HepG2 (cell line): ENCODE results near the gene OR10G6. TPM values are rescaled to one million over a fixed set of nuclear protein-coding genes. Genes with fewer than 3 reads are reported as not detected.

Source experiments
- ATAC-seq: fragments of 200-7000 bp; cut with Tn5 transposase; 3 replicates; pipeline ENCODE4 v1.9.1; 2020; ENCODE audit warnings: mild to moderate bottlenecking, moderate library complexity
- BruUV-seq: library from RNA; stranded (reverse); fragments of 400-500 nt; replicated peaks from 2 replicates; lab custom pipeline; 2021; lab: Mats Ljungman, UMichigan
- CTCF ChIA-PET: fragments of 300-600 bp; formaldehyde crosslinking; extraction: SDS; loops from one replicate; lab custom pipeline; 2021; ENCODE audit warnings: low total read pairs, inconsistent platforms, low intra/inter-chr PET ratio; lab: Yijun Ruan, JAX
- POLR2A ChIA-PET: fragments of 350-600 bp; sonication (Branson Sonifier 250); formaldehyde crosslinking; loops from one replicate; lab custom pipeline; 2020; ENCODE audit warnings: antibody characterized with exemption, inconsistent platforms; lab: Yijun Ruan, JAX
- DNase-seq: peaks from one replicate; pipeline ENCODE4 v3.0.0-alpha.2; 2015; ENCODE audit warnings: low spot score
- FAIRE-seq: peaks from 3 replicates; lab custom pipeline; 2011; peaks lifted over from hg19 to GRCh38; lab: Jason Lieb, UNC
- H2AFZ ChIP-seq: one replicate; pipeline ENCODE4 v1.6.1; 2011; ENCODE audit warnings: low read length, inconsistent platforms
- H3K27ac ChIP-seq: fragments of 300-600 bp; 3 replicates; pipeline ENCODE4 v1.8.0; 2011; ENCODE audit warnings: mixed run types, mild to moderate bottlenecking, mixed read lengths, low read length, inconsistent platforms; ENCODE audit not compliant: insufficient read depth; ENCODE audit errors: extremely low read length
- H3K27me3 ChIP-seq, 2 experiments: fragments of 200-600 bp in 1 of 2; 2 replicates in 1 of 2; 3 replicates in 1 of 2; pipeline versions ENCODE4 v1.6.0 to v1.8.0; 2011; ENCODE audit warnings: low read length in 2 of 2, mild to moderate bottlenecking in 2 of 2, moderate library complexity in 2 of 2, inconsistent platforms in 1 of 2; ENCODE audit not compliant: insufficient read depth in 2 of 2, control insufficient read depth in 1 of 2
- H3K36me3 ChIP-seq, 2 experiments: fragments of 200-600 bp in 1 of 2; replicated peaks in 1 of 2; 2 replicates in 1 of 2; 3 replicates in 1 of 2; pipeline versions ENCODE4 v1.5.1 to v1.8.0; 2011; ENCODE audit warnings: low read length in 2 of 2, inconsistent platforms in 1 of 2; ENCODE audit not compliant: insufficient read depth in 2 of 2, control insufficient read depth in 1 of 2
- H3K4me1 ChIP-seq: 2 replicates; pipeline ENCODE4 v1.5.1; 2012; ENCODE audit warnings: low read length, inconsistent platforms; ENCODE audit not compliant: insufficient read depth
- H3K4me2 ChIP-seq: 2 replicates; pipeline ENCODE4 v1.6.0; 2011; ENCODE audit warnings: low read depth, low read length, inconsistent platforms
- H3K4me3 ChIP-seq, 3 experiments: fragments of 200-600 bp in 1 of 3; sonication (generic), shearing (Covaris generic) in 1 of 3; replicated peaks in 1 of 3; 2 replicates each; pipeline ENCODE4 v1.5.1; 2011 to 2016; ENCODE audit warnings: low read length in 3 of 3, inconsistent platforms in 2 of 3, low read depth in 2 of 3, mild to moderate bottlenecking in 2 of 3, control low read depth in 1 of 3, mixed read lengths in 1 of 3; ENCODE audit not compliant: insufficient read depth in 1 of 3
- H3K79me2 ChIP-seq: one replicate; pipeline ENCODE4 v1.6.1; 2011; ENCODE audit warnings: low read length, inconsistent platforms; ENCODE audit not compliant: insufficient read depth
- H3K9ac ChIP-seq: 2 replicates; pipeline ENCODE4 v1.6.0; 2011; ENCODE audit warnings: mild to moderate bottlenecking, low read depth, low read length, inconsistent platforms; ENCODE audit not compliant: insufficient read depth
- H3K9me3 ChIP-seq: 2 replicates; pipeline ENCODE4 v1.5.1; 2012; ENCODE audit warnings: mild to moderate bottlenecking, low read length
- H4K20me1 ChIP-seq: 2 replicates; pipeline ENCODE4 v1.6.0; 2011; ENCODE audit warnings: inconsistent platforms, mild to moderate bottlenecking, low read length, moderate library complexity; ENCODE audit not compliant: insufficient read depth
- BATF2 ChIP-seq: sonication (generic); formaldehyde crosslinking; IDR thresholded peaks from 2 replicates; pipeline ENCODE4 v1.8.0; 2022; ENCODE audit warnings: mild to moderate bottlenecking, missing genetic modification reagents, moderate library complexity
- CBX2 ChIP-seq, 2 experiments: fragments of 200-600 bp in 1 of 2; sonication (generic); formaldehyde crosslinking in 1 of 2; IDR thresholded peaks; 2 replicates each; pipeline versions ENCODE4 v1.7.0 to v1.8.1; 2018 to 2022; ENCODE audit warnings: low read depth in 2 of 2, low read length in 1 of 2, mild to moderate bottlenecking in 1 of 2, missing genetic modification reagents in 1 of 2
- EZH2 ChIP-seq: conservative IDR thresholded peaks from 2 replicates; pipeline ENCODE4 v1.6.1; 2012; ENCODE audit warnings: mild to moderate bottlenecking, low read depth, low read length, moderate library complexity
- MZF1 ChIP-seq: sonication (generic); formaldehyde crosslinking; IDR thresholded peaks from 2 replicates; pipeline ENCODE4 v1.8.1; 2023; ENCODE audit warnings: mild to moderate bottlenecking, missing genetic modification reagents, borderline replicate concordance
- RBFOX2 ChIP-seq: fragments of 200-400 bp; formaldehyde crosslinking; IDR thresholded peaks from 2 replicates; pipeline ENCODE4 v1.6.1; 2017; ENCODE audit warnings: low read depth, mild to moderate bottlenecking, low read length
- TFAP4 ChIP-seq: sonication (generic); IDR thresholded peaks from 2 replicates; pipeline ENCODE4 v1.6.1; 2016; ENCODE audit warnings: low read depth, borderline replicate concordance
- ZMYM4 ChIP-seq: sonication (generic); formaldehyde crosslinking; IDR thresholded peaks from 2 replicates; pipeline ENCODE4 v1.8.1; 2023; ENCODE audit warnings: mild to moderate bottlenecking, missing genetic modification reagents
- ZNF432 ChIP-seq: sonication (generic); formaldehyde crosslinking; IDR thresholded peaks from 2 replicates; pipeline ENCODE4 v1.5.0; 2020; ENCODE audit warnings: missing genetic modification reagents, mild to moderate bottlenecking, borderline replicate concordance
- WGBS: methylation state at CpG from one replicate; pipeline ENCODE4 v1.1.6; 2017; ENCODE audit warnings: low lambda C conversion rate; 5-methylcytosine and 5-hydroxymethylcytosine counted together
- in situ Hi-C: cut with HindIII; loops from 2 replicates; pipeline ENCODE4 v1.10.0; 2017; ENCODE audit warnings: low pct_unique_long_range_greater_than_20kb; ENCODE audit not compliant: extremely low pct_ligation_motif_present
- intact Hi-C: fragments of 100-400 bp; cut with micrococcal nuclease; formaldehyde crosslinking; loops from one replicate; pipeline ENCODE4 v1.10.0; 2022; ENCODE audit not compliant: unreplicated experiment
- polyA plus RNA-seq, 8 experiments: library from polyadenylated mRNA; depleted of rRNA in 3 of 8; stranded (reverse) in 7 of 8; unstranded in 1 of 8; fragments of >200 nt; fragmentation: Illumina TruSeq in 4 of 8; extraction: Trizol in 4 of 8; gene quantifications; 2 replicates each; pipeline versions ENCODE4 v1.2.1 to v1.2.3, GENCODE V29; 2011 to 2016; ENCODE audit warnings: low read depth in 4 of 8, missing spikeins in 1 of 8, mixed read lengths in 1 of 8; ENCODE audit not compliant: insufficient read depth in 1 of 8
- total RNA-seq, 5 experiments: library from RNA; depleted of rRNA; stranded (reverse); fragments of >200 nt; fragmentation: Illumina TruSeq; extraction: Trizol; gene quantifications; 2 replicates each; pipeline ENCODE4 v1.2.3, GENCODE V29; 2016; ENCODE audit warnings: low read depth in 1 of 5
- TF ChIP-seq, protein P1 (sequence below): sonication (generic); formaldehyde crosslinking; IDR thresholded peaks from 2 replicates; pipeline ENCODE4; 2020; ENCODE audit warnings: missing genetic modification reagents, mild to moderate bottlenecking, borderline replicate concordance

Gene OR10G6
- total and polyA plus RNA-seq, 2 of the 13 experiments (the other 11 are each of a cell fraction or from before 2014, with no cell fraction given) = not detected

- H3K9me3 ChIP-seq = peaks cover 23% of the 10 kb centered on the region; the same call in 1 of the 2 replicates
- ATAC-seq (no peak), DNase-seq (no peak), FAIRE-seq (no peak)
- no peak overlapping the region for H2AFZ ChIP-seq
- TF ChIP-seq ZNF432 (CRISPR knock-in tag) (no peak), EZH2 (no peak), TFAP4 (no peak), BATF2 (no peak), MZF1 (CRISPR knock-in tag) (no peak), ZMYM4 (CRISPR knock-in tag) (no peak), RBFOX2 (no peak), CBX2 (IDR thresholded peaks at IDR 0.05; ENCODE audit: low read depth, low read length) (no peak), CBX2 (CRISPR knock-in tag; IDR thresholded peaks at IDR 0.05; ENCODE audit: low read depth) (no peak)
- TF ChIP-seq, protein P1, sequence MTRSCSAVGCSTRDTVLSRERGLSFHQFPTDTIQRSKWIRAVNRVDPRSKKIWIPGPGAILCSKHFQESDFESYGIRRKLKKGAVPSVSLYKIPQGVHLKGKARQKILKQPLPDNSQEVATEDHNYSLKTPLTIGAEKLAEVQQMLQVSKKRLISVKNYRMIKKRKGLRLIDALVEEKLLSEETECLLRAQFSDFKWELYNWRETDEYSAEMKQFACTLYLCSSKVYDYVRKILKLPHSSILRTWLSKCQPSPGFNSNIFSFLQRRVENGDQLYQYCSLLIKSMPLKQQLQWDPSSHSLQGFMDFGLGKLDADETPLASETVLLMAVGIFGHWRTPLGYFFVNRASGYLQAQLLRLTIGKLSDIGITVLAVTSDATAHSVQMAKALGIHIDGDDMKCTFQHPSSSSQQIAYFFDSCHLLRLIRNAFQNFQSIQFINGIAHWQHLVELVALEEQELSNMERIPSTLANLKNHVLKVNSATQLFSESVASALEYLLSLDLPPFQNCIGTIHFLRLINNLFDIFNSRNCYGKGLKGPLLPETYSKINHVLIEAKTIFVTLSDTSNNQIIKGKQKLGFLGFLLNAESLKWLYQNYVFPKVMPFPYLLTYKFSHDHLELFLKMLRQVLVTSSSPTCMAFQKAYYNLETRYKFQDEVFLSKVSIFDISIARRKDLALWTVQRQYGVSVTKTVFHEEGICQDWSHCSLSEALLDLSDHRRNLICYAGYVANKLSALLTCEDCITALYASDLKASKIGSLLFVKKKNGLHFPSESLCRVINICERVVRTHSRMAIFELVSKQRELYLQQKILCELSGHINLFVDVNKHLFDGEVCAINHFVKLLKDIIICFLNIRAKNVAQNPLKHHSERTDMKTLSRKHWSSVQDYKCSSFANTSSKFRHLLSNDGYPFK (CRISPR knock-in tag) = no peak
- in situ Hi-C loops (no loop called here), intact Hi-C loops (no loop called here)
- no peak overlapping the region for H3K4me3 ChIP-seq
- H3K36me3 ChIP-seq = no peaks in the 10 kb centered on the region
- no peak overlapping the region for H3K27ac ChIP-seq
- H3K27me3 ChIP-seq = no peaks in the 10 kb centered on the region
- H3K4me2 ChIP-seq = no peak overlapping the region
- POLR2A ChIA-PET = no interaction called here
- H3K79me2 ChIP-seq = no peaks in the 10 kb centered on the region
- no peak overlapping the region for H3K9ac ChIP-seq
- 0% methylated on average over 1 of the region's 1 CpG for WGBS
- CTCF ChIA-PET = no interaction called here
- no TSS peak for BruUV-seq
- no peaks in the 10 kb centered on the region for H4K20me1 ChIP-seq
- no peaks in the 10 kb centered on the region for H3K4me1 ChIP-seq
Measured at GRCh38 chr11:123973816-123974215, 21.1 kb downstream of the OR10G6 start.
